Measurements from ENCODE around the gene CDK14. TPM values are rescaled to one million over a fixed set of nuclear protein-coding genes. Genes with fewer than 3 reads are reported as not detected.

Gene CDK14
- total RNA-seq, 4 donors from 2014 or later, result 0.18 to 74.3 (median 7.3) TPM

- no peaks in the 10 kb centered on the region for H3K9me3 ChIP-seq
- TF ChIP-seq CTCF (IDR thresholded peaks at IDR 0.05) (no peak), POLR2A (IDR thresholded peaks at IDR 0.05) (no peak)
- no peaks in the 10 kb centered on the region for H3K27me3 ChIP-seq
- no peaks in the 10 kb centered on the region for H3K4me1 ChIP-seq
- no peaks in the 10 kb centered on the region for H3K36me3 ChIP-seq
- no peak overlapping the region for H3K27ac ChIP-seq
- DNase-seq, result no peak
- H3K4me3 ChIP-seq, result no peak overlapping the region
These were observed 295.4 kb downstream of the CDK14 start for GRCh38 chr7:90891529-90891928.

- Histone ChIP-seq H3K27ac (no peak overlapping the region), H3K4me1 (no peaks in the 10 kb centered on the region), H3K9me3 (no peaks in the 10 kb centered on the region), H3K4me3 (no peak overlapping the region), H3K36me3 (no peaks in the 10 kb centered on the region), H3K27me3 (no peaks in the 10 kb centered on the region)
- TF ChIP-seq POLR2A (IDR thresholded peaks at IDR 0.05) (no peak), CTCF (IDR thresholded peaks at IDR 0.05) (no peak)
- DNase-seq, result no peak
These were observed 296.1 kb downstream of the CDK14 start for GRCh38 chr7:90892213-90892612.

GRCh38 chr7:90894122-90894521 lies 298.0 kb downstream of the CDK14 start:
- Histone ChIP-seq H3K4me3 (no peak overlapping the region), H3K27me3 (no peaks in the 10 kb centered on the region), H3K36me3 (no peaks in the 10 kb centered on the region), H3K9me3 (no peaks in the 10 kb centered on the region), H3K27ac (no peak overlapping the region), H3K4me1 (no peaks in the 10 kb centered on the region)
- TF ChIP-seq POLR2A (IDR thresholded peaks at IDR 0.05) (no peak), CTCF (IDR thresholded peaks at IDR 0.05) (no peak)
- no peak for DNase-seq

GRCh38 chr7:90896458-90896857 lies 300.3 kb downstream of the CDK14 start:
- no peak for TF ChIP-seq POLR2A (IDR thresholded peaks at IDR 0.05)
- TF ChIP-seq CTCF (IDR thresholded peaks at IDR 0.05), result no peak
- no peak overlapping the region for H3K27ac ChIP-seq
- no peak overlapping the region for H3K4me3 ChIP-seq
- H3K4me1 ChIP-seq, result no peaks in the 10 kb centered on the region
- no peak for DNase-seq
- H3K27me3 ChIP-seq, result no peaks in the 10 kb centered on the region
- no peaks in the 10 kb centered on the region for H3K9me3 ChIP-seq
- no peaks in the 10 kb centered on the region for H3K36me3 ChIP-seq

- H3K27me3 ChIP-seq, result no peaks in the 10 kb centered on the region
- H3K36me3 ChIP-seq, result no peaks in the 10 kb centered on the region
- H3K27ac ChIP-seq, result no peak overlapping the region
- DNase-seq, result no peak
- no peak for TF ChIP-seq POLR2A (IDR thresholded peaks at IDR 0.05)
- no peak for TF ChIP-seq CTCF (IDR thresholded peaks at IDR 0.05)
- H3K9me3 ChIP-seq, result no peaks in the 10 kb centered on the region
- H3K4me3 ChIP-seq, result no peak overlapping the region
- no peaks in the 10 kb centered on the region for H3K4me1 ChIP-seq
These were observed 301.9 kb downstream of the CDK14 start for GRCh38 chr7:90897961-90898469.
